Articular chondrocyte of knee joint (primary cell): ENCODE results near the gene ADGRF1. TPM values are rescaled to one million over a fixed set of nuclear protein-coding genes. Genes with fewer than 3 reads are reported as not detected.

Experiments used
- total RNA-seq: library from RNA; depleted of rRNA; stranded (reverse); fragments of >200 nt; gene quantifications from 2 replicates; pipeline ENCODE4 v1.2.3, GENCODE V29; 2012

Gene ADGRF1
- total RNA-seq: not detected in 2 replicates

DNA sequence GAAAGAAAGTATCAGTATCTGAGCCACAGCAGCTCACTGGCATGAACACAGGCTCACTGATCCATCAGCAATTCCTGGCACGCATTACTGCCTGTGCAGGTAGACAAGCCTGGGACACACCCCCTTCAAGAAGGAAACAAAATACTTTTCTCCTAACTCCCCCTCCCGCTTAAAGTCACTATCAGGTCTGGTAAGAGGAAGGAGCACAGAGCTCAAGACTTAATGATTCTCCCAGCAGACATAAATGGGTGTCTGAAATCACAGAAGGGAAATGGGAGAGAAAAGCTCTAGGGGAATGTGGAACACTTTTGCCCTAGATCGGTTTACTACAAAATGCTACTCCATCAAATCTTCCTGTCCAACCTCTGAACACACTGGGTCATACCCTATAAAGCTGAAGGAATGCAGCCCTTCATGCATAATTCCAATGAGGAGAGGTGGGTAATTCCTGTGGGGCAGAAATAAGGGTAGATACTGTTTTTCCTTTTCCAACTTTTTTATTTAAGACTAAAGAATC is at the start of gene ADGRF1:
Gene ADGRF1 (minus strand): TSS at position 58 of the 517 bp plus-strand sequence. CDS start 13,271 bp downstream, outside the sequence.

Other genes starting within 250 kb of the ADGRF1 start
- gene MEP1A, start 248.9 kb downstream of the ADGRF1 start, total RNA-seq: not detected in 2 replicates
- not detected in 2 replicates for gene ADGRF5, start 120.4 kb downstream of the ADGRF1 start, total RNA-seq